Hepatocyte (in vitro differentiated cells): ENCODE results near the gene CD22.

Experiments
- CTCF ChIP-seq: fragments of 200-600 bp; sonication (generic); IDR thresholded peaks from 2 replicates; pipeline ENCODE4 v1.5.1; 2016; ENCODE audit warnings: antibody characterized with exemption, mild to moderate bottlenecking; ENCODE audit not compliant: poor library complexity
- EZH2 ChIP-seq: fragments of 200-600 bp; sonication (generic); IDR thresholded peaks from 2 replicates; pipeline ENCODE4 v1.6.1; 2016; ENCODE audit warnings: antibody characterized with exemption, mild to moderate bottlenecking, borderline replicate concordance

GRCh38 chr19:35294859-35295791 lies 33.9 kb upstream of the CD22 start:
- no peak for TF ChIP-seq EZH2
- no peak for TF ChIP-seq CTCF
